Non-pigmented ciliary epithelial cell (primary cell): ENCODE results near the gene RAD21L1.

ENCODE experiments used
- DNase-seq: peaks from one replicate; pipeline ENCODE4 v3.0.0-alpha.2; 2010; ENCODE audit warnings: low read depth

RAD21L1 gene

GRCh38 chr20:1273366-1273765, 47.5 kb downstream of the RAD21L1 start:
- DNase-seq: no peak

- DNase-seq: no peak
Measured at GRCh38 chr20:1274485-1275311, 48.9 kb downstream of the RAD21L1 start.

- DNase-seq: no peak
Measured at GRCh38 chr20:1275919-1276318, 50.1 kb downstream of the RAD21L1 start.

GRCh38 chr20:1277529-1278322, 51.9 kb downstream of the RAD21L1 start:
- DNase-seq: no peak

- no peak for DNase-seq
Measured at GRCh38 chr20:1278993-1279392, 53.1 kb downstream of the RAD21L1 start.

- DNase-seq: no peak
Measured at GRCh38 chr20:1280195-1281102, 54.6 kb downstream of the RAD21L1 start.

- DNase-seq: no peak
Measured at GRCh38 chr20:1281279-1282057, 55.6 kb downstream of the RAD21L1 start.

GRCh38 chr20:1282966-1283365, 57.1 kb downstream of the RAD21L1 start:
- DNase-seq: no peak

- no peak for DNase-seq
Measured at GRCh38 chr20:1283522-1284510, 58.0 kb downstream of the RAD21L1 start.

- no peak for DNase-seq
Measured at GRCh38 chr20:1286267-1287024, 60.6 kb downstream of the RAD21L1 start.

GRCh38 chr20:1287306-1287705, 61.5 kb downstream of the RAD21L1 start:
- DNase-seq: no peak

GRCh38 chr20:1287787-1288569, 62.1 kb downstream of the RAD21L1 start:
- DNase-seq: no peak

- DNase-seq: no peak
Measured at GRCh38 chr20:1291191-1291741, 65.4 kb downstream of the RAD21L1 start.

GRCh38 chr20:1292620-1293019, 66.8 kb downstream of the RAD21L1 start:
- no peak for DNase-seq

GRCh38 chr20:1293641-1294379, 68.0 kb downstream of the RAD21L1 start:
- DNase-seq: no peak

GRCh38 chr20:1294497-1294896, 68.7 kb downstream of the RAD21L1 start:
- DNase-seq: no peak

- no peak for DNase-seq
Measured at GRCh38 chr20:1295276-1295930, 69.6 kb downstream of the RAD21L1 start.
